NCI-H2227 treated with DMSO at 0.1 percent for 48 hours (cell line): Measurements from ENCODE around the gene ICA1.
A peak's percentile ranks its signal among the peaks of the same experiment; 100 is the strongest.

ENCODE experiments used
- DNase-seq: peaks from one replicate; lab custom pipeline; 2025; lab: John Stamatoyannopoulos, UW

Gene ICA1

GRCh38 chr7:8200717-8201116 lies 61.2 kb downstream of the ICA1 start:
- no peak for DNase-seq

GRCh38 chr7:8200316-8200715 lies 61.7 kb downstream of the ICA1 start:
- DNase-seq: no peak

GRCh38 chr7:8197994-8198698 lies 63.8 kb downstream of the ICA1 start:
- no peak for DNase-seq

GRCh38 chr7:8192897-8193296 lies 69.1 kb downstream of the ICA1 start:
- no peak for DNase-seq

GRCh38 chr7:8190119-8190895 lies 71.7 kb downstream of the ICA1 start:
- DNase-seq: peak; percentile 26

- DNase-seq: no peak
These were observed 72.3 kb downstream of the ICA1 start for GRCh38 chr7:8189625-8190024.

- peak; percentile 25 for DNase-seq
These were observed 75.9 kb downstream of the ICA1 start for GRCh38 chr7:8185926-8186683.

- peak; percentile 8 for DNase-seq
These were observed 77.7 kb downstream of the ICA1 start for GRCh38 chr7:8184221-8184620.

GRCh38 chr7:8179486-8179885 lies 82.5 kb downstream of the ICA1 start:
- DNase-seq: no peak

- no peak for DNase-seq
These were observed 83.6 kb downstream of the ICA1 start for GRCh38 chr7:8178353-8178752.

- no peak for DNase-seq
These were observed 84.6 kb downstream of the ICA1 start for GRCh38 chr7:8177109-8177933.

- no peak for DNase-seq
These were observed 85.4 kb downstream of the ICA1 start for GRCh38 chr7:8176370-8177081.

GRCh38 chr7:8175929-8176369 lies 86.0 kb downstream of the ICA1 start:
- DNase-seq: no peak

- DNase-seq: no peak
These were observed 89.3 kb downstream of the ICA1 start for GRCh38 chr7:8172372-8173354.

- no peak for DNase-seq
These were observed 92.8 kb downstream of the ICA1 start for GRCh38 chr7:8169171-8169570.

- no peak for DNase-seq
These were observed 93.6 kb downstream of the ICA1 start for GRCh38 chr7:8168336-8168735.

- no peak for DNase-seq
These were observed 96.8 kb downstream of the ICA1 start for GRCh38 chr7:8165150-8165549.

GRCh38 chr7:8162181-8162580 lies 99.8 kb downstream of the ICA1 start:
- no peak for DNase-seq

GRCh38 chr7:8161364-8161828 lies 100.6 kb downstream of the ICA1 start:
- no peak for DNase-seq
